ENCODE results near the gene SLC9A7.

The SLC9A7 gene

DNA sequence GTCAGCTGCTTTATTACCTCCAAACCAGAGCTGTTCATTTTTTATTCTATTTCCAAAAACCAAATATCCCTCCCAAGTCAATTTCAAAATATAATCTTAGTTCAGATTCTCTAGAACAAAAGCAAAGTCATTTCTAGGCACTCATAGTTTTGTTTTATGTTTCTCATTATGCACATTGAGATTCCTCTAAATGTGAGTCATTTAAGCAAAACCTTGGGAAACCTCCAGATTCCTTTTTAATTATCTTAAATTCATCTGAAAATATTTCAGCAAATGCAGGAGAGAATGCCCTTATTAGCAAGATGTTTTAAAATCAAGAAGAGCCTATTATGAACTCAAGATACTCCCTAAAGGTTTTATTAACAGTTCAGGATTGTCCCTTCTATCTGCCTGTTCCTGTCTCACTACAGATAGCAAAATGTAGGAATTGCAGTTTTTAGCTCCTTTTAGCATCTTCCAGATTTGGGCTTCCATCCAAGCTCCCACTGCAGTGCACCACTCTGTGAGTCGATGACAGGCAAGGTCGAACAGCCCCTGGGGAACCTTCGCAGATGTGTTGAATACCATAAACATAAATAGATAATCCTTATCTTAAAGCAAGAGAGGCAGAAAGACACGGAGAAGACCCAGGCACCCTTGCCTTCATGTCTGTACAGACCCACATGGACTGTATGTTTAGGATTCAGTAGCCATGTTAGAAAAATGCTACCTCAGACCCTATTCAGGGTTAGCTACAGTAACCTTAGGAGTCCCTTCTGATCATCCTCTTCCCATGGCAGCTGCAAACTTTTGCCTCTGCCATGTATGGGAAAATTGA, 11.3 kb upstream of the SLC9A7 start:
- H3K18ac ChIP-seq (ENCODE audit: low read length), result no peak overlapping the region
- no peak overlapping the region for H3K14ac ChIP-seq (ENCODE audit: low read length)
- WGBS (ENCODE audit: extremely low coverage, insufficient coverage, insufficient read length), result no CpG with 5 or more reads among the region's 4 CpGs

DNA sequence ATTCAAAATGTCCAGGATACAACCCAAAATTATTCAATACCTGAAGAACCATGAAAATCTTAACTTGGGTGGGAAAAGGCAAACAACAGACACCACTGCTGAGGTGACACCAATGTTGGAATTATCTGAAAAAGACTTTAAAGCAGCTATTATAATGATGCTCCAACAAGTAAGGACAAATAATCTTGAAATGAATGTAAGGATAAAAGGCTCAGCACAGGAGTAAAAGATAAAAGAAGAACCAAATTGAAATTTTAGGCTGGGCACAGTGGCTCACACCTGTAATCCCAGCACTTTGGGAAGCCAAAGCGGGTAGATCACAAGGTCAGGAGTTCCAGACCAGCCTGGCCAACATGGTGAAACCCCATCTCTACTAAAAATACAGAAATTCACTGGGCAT, 4.0 kb upstream of the SLC9A7 start:
- H4K8ac ChIP-seq (ENCODE audit: low read depth, low read length), result no peak overlapping the region
- H2BK5ac ChIP-seq (ENCODE audit: low read depth, low read length, poor library complexity), result no peak overlapping the region
- no peaks in the 10 kb centered on the region for H3K27me3 ChIP-seq (ENCODE audit: insufficient read depth, low read length)
- H3K79me2 ChIP-seq (ENCODE audit: control insufficient read depth, insufficient read depth, low read length, poor library complexity), result no peaks in the 10 kb centered on the region
- H3K23ac ChIP-seq (ENCODE audit: low read length), result no peak overlapping the region
- no peak overlapping the region for H4K91ac ChIP-seq (ENCODE audit: low read depth, low read length)
- no peak overlapping the region for H3K18ac ChIP-seq (ENCODE audit: low read length)
- H2AFZ ChIP-seq (ENCODE audit: insufficient read depth, low read length, poor library complexity), result no peak overlapping the region
- no peak overlapping the region for H3K4me3 ChIP-seq (ENCODE audit: low read depth, low read length)
- H3K4me2 ChIP-seq (ENCODE audit: low read length), result no peak overlapping the region
- no peak overlapping the region for H4K12ac ChIP-seq (ENCODE audit: low read depth, low read length)
- H3K9me3 ChIP-seq (ENCODE audit: insufficient read depth, low read depth, low read length), result no peaks in the 10 kb centered on the region
- H3K4me1 ChIP-seq (ENCODE audit: control insufficient read depth in 1 of 2, insufficient read depth in 2 of 2, low read length in 2 of 2), result peaks cover 2 to 8% of the 10 kb centered on the region in 2 experiments
- H3K9ac ChIP-seq (ENCODE audit: low read length), result no peak overlapping the region
- no peak overlapping the region for H2BK12ac ChIP-seq (ENCODE audit: low read length)
- H2BK120ac ChIP-seq (ENCODE audit: insufficient read depth, low read length, poor library complexity), result no peak overlapping the region
- WGBS (ENCODE audit: extremely low coverage, insufficient coverage, insufficient read length), result no CpG with 5 or more reads among the region's 1 CpG
- DNase-seq, result no peak
- H3K36me3 ChIP-seq (ENCODE audit: control insufficient read depth in 1 of 2, insufficient read depth in 2 of 2, low read length in 2 of 2), result no peaks in the 10 kb centered on the region
- H2AK5ac ChIP-seq (ENCODE audit: low read length), result no peak overlapping the region
- no peak overlapping the region for H3K14ac ChIP-seq (ENCODE audit: low read length)
- peaks cover 2% of the 10 kb centered on the region for H3K79me1 ChIP-seq (ENCODE audit: low read length)
- no peak overlapping the region for H3K27ac ChIP-seq (ENCODE audit: low read depth, low read length)
- H3K4ac ChIP-seq (ENCODE audit: low read depth, low read length), result no peak overlapping the region

More for the DNA sequence above, 11.3 kb upstream of the SLC9A7 start:
- Histone ChIP-seq H3K4me3 (ENCODE audit: low read depth, low read length) (no peak overlapping the region), H3K9me3 (ENCODE audit: insufficient read depth, low read depth, low read length) (no peaks in the 10 kb centered on the region), H3K9ac (ENCODE audit: low read length) (no peak overlapping the region), H3K79me1 (ENCODE audit: low read length) (no peaks in the 10 kb centered on the region), H3K4ac (ENCODE audit: low read depth, low read length) (no peak overlapping the region), H2AFZ (ENCODE audit: insufficient read depth, low read length, poor library complexity) (no peak overlapping the region), H3K23ac (ENCODE audit: low read length) (no peak overlapping the region), H4K12ac (ENCODE audit: low read depth, low read length) (no peak overlapping the region), H4K8ac (ENCODE audit: low read depth, low read length) (no peak overlapping the region), H2BK120ac (ENCODE audit: insufficient read depth, low read length, poor library complexity) (no peak overlapping the region), H3K27me3 (ENCODE audit: insufficient read depth, low read length) (no peaks in the 10 kb centered on the region), H3K4me2 (ENCODE audit: low read length) (no peak overlapping the region), H2BK5ac (ENCODE audit: low read depth, low read length, poor library complexity) (no peak overlapping the region), H3K79me2 (ENCODE audit: control insufficient read depth, insufficient read depth, low read length, poor library complexity) (no peaks in the 10 kb centered on the region), H2AK5ac (ENCODE audit: low read length) (no peak overlapping the region), H3K27ac (ENCODE audit: low read depth, low read length) (no peak overlapping the region), H4K91ac (ENCODE audit: low read depth, low read length) (no peak overlapping the region), H2BK12ac (ENCODE audit: low read length) (no peak overlapping the region), H3K4me1 (ENCODE audit: control insufficient read depth in 1 of 2, insufficient read depth in 2 of 2, low read length in 2 of 2) (no peaks in the 10 kb centered on the region), H3K36me3 (ENCODE audit: control insufficient read depth in 1 of 2, insufficient read depth in 2 of 2, low read length in 2 of 2) (no peaks in the 10 kb centered on the region)
- peak in 1 of 2 donors; percentile 74 for DNase-seq

DNA sequence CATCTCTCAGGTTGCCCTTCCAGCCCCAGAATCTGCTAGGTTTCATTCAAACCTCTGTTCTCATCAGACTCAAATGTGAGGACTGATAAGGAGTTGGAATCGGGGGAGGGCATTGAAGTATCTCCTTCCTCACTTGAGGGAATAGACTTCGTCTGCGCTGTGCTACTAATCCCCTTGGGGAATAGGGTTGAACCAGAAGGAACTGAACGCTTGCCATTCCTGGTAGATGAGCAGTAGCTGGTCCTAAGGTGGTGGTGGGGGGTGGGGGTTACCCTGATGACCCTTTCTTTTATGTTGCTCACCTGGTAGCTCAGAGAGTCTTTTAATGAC, 692 bp upstream of the SLC9A7 start:
- WGBS (ENCODE audit: extremely low coverage, insufficient coverage, insufficient read length), result no CpG with 5 or more reads among the region's 4 CpGs

GRCh38 chrX:46758163-46758955, 559 bp downstream of the SLC9A7 start:
- Histone ChIP-seq H3K4me3 (ENCODE audit: low read depth, low read length) (peak overlapping the region; percentile 67), H3K79me1 (ENCODE audit: low read length) (peaks cover 2% of the 10 kb centered on the region), H2BK12ac (ENCODE audit: low read length) (no peak overlapping the region), H3K36me3 (ENCODE audit: control insufficient read depth in 1 of 2, insufficient read depth in 2 of 2, low read length in 2 of 2) (no peaks in the 10 kb centered on the region), H2AFZ (ENCODE audit: insufficient read depth, low read length, poor library complexity) (no peak overlapping the region), H2AK5ac (ENCODE audit: low read length) (no peak overlapping the region), H3K23ac (ENCODE audit: low read length) (no peak overlapping the region), H3K79me2 (ENCODE audit: control insufficient read depth, insufficient read depth, low read length, poor library complexity) (no peaks in the 10 kb centered on the region), H3K27ac (ENCODE audit: low read depth, low read length) (no peak overlapping the region), H3K14ac (ENCODE audit: low read length) (no peak overlapping the region), H3K9me3 (ENCODE audit: insufficient read depth, low read depth, low read length) (no peaks in the 10 kb centered on the region), H4K91ac (ENCODE audit: low read depth, low read length) (peak overlapping the region; percentile 13), H2BK120ac (ENCODE audit: insufficient read depth, low read length, poor library complexity) (peak overlapping the region; percentile 41), H2BK5ac (ENCODE audit: low read depth, low read length, poor library complexity) (no peak overlapping the region), H3K9ac (ENCODE audit: low read length) (no peak overlapping the region), H3K18ac (ENCODE audit: low read length) (peak overlapping the region; percentile 58), H3K27me3 (ENCODE audit: insufficient read depth, low read length) (no peaks in the 10 kb centered on the region), H3K4ac (ENCODE audit: low read depth, low read length) (no peak overlapping the region), H3K4me2 (ENCODE audit: low read length) (peak overlapping the region; percentile 71), H4K8ac (ENCODE audit: low read depth, low read length) (peak overlapping the region; percentile 15), H3K4me1 (ENCODE audit: control insufficient read depth in 1 of 2, insufficient read depth in 2 of 2, low read length in 2 of 2) (peaks cover 6 to 14% of the 10 kb centered on the region in 2 experiments), H4K12ac (ENCODE audit: low read depth, low read length) (no peak overlapping the region)
- peak in 1 of 2 donors; percentile 5 for DNase-seq
- whole genome bisulfite sequencing (ENCODE audit: extremely low coverage, insufficient coverage, insufficient read length), result no CpG with 5 or more reads among the region's 47 CpGs

More for the DNA sequence above, 692 bp upstream of the SLC9A7 start:
- H3K4ac ChIP-seq (ENCODE audit: low read depth, low read length), result no peak overlapping the region
- no peak overlapping the region for H4K91ac ChIP-seq (ENCODE audit: low read depth, low read length)
- H3K4me2 ChIP-seq (ENCODE audit: low read length), result peak overlapping the region; percentile 71
- no peaks in the 10 kb centered on the region for H3K36me3 ChIP-seq (ENCODE audit: control insufficient read depth in 1 of 2, insufficient read depth in 2 of 2, low read length in 2 of 2)
- H3K27me3 ChIP-seq (ENCODE audit: insufficient read depth, low read length), result no peaks in the 10 kb centered on the region
- no peak overlapping the region for H3K23ac ChIP-seq (ENCODE audit: low read length)
- no peaks in the 10 kb centered on the region for H3K79me2 ChIP-seq (ENCODE audit: control insufficient read depth, insufficient read depth, low read length, poor library complexity)
- peaks cover 6 to 10% of the 10 kb centered on the region in 2 experiments for H3K4me1 ChIP-seq (ENCODE audit: control insufficient read depth in 1 of 2, insufficient read depth in 2 of 2, low read length in 2 of 2)
- no peak overlapping the region for H3K27ac ChIP-seq (ENCODE audit: low read depth, low read length)
- H3K9ac ChIP-seq (ENCODE audit: low read length), result no peak overlapping the region
- no peak overlapping the region for H2BK120ac ChIP-seq (ENCODE audit: insufficient read depth, low read length, poor library complexity)
- no peak overlapping the region for H3K4me3 ChIP-seq (ENCODE audit: low read depth, low read length)
- no peak overlapping the region for H2AFZ ChIP-seq (ENCODE audit: insufficient read depth, low read length, poor library complexity)
- H2AK5ac ChIP-seq (ENCODE audit: low read length), result no peak overlapping the region
- H4K12ac ChIP-seq (ENCODE audit: low read depth, low read length), result no peak overlapping the region
- no peak overlapping the region for H2BK12ac ChIP-seq (ENCODE audit: low read length)
- H3K18ac ChIP-seq (ENCODE audit: low read length), result no peak overlapping the region
- peaks cover 2% of the 10 kb centered on the region for H3K79me1 ChIP-seq (ENCODE audit: low read length)
- no peak overlapping the region for H2BK5ac ChIP-seq (ENCODE audit: low read depth, low read length, poor library complexity)
- H4K8ac ChIP-seq (ENCODE audit: low read depth, low read length), result no peak overlapping the region
- no peak overlapping the region for H3K14ac ChIP-seq (ENCODE audit: low read length)
- no peaks in the 10 kb centered on the region for H3K9me3 ChIP-seq (ENCODE audit: insufficient read depth, low read depth, low read length)
- no peak for DNase-seq
